GM18951 (cell line): ENCODE data around the gene PLEKHA5.

ENCODE experiments used
- POLR2A ChIP-seq: IDR thresholded peaks from 4 replicates; pipeline ENCODE4 v1.6.1; 2011; ENCODE audit warnings: mild to moderate bottlenecking; ENCODE audit not compliant: insufficient read length, insufficient read depth; ENCODE audit errors: extremely low read depth
- in situ Hi-C: fragments of 300-500 bp; cut with MboI; formaldehyde crosslinking; loops from one replicate; pipeline ENCODE4 v1.12.0; 2022; ENCODE audit warnings: low sequenced_read_pairs, mixed read lengths, inconsistent platforms; ENCODE audit not compliant: unreplicated experiment

The PLEKHA5 gene

GRCh38 chr12:19239616-19240234 lies 110.2 kb downstream of the PLEKHA5 start:
- in situ Hi-C loops, result no loop called here
- no peak for TF ChIP-seq POLR2A

- no peak for TF ChIP-seq POLR2A
- in situ Hi-C loops, result no loop called here
Measured at GRCh38 chr12:19242581-19242980, 113.0 kb downstream of the PLEKHA5 start.

- no peak for TF ChIP-seq POLR2A
- in situ Hi-C loops, result no loop called here
Measured at GRCh38 chr12:19243551-19243950, 114.0 kb downstream of the PLEKHA5 start.

GRCh38 chr12:19244312-19244711 lies 114.8 kb downstream of the PLEKHA5 start:
- in situ Hi-C loops, result no loop called here
- TF ChIP-seq POLR2A, result no peak

GRCh38 chr12:19245106-19245505 lies 115.6 kb downstream of the PLEKHA5 start:
- TF ChIP-seq POLR2A, result no peak
- in situ Hi-C loops, result no loop called here

GRCh38 chr12:19245666-19246065 lies 116.1 kb downstream of the PLEKHA5 start:
- in situ Hi-C loops, result no loop called here
- TF ChIP-seq POLR2A, result no peak

GRCh38 chr12:19246933-19247332 lies 117.4 kb downstream of the PLEKHA5 start:
- no peak for TF ChIP-seq POLR2A
- in situ Hi-C loops, result no loop called here

GRCh38 chr12:19248929-19249602 lies 119.5 kb downstream of the PLEKHA5 start:
- in situ Hi-C loops, result no loop called here
- no peak for TF ChIP-seq POLR2A

- TF ChIP-seq POLR2A, result no peak
- in situ Hi-C loops, result no loop called here
Measured at GRCh38 chr12:19251481-19252132, 122.1 kb downstream of the PLEKHA5 start.

- in situ Hi-C loops, result no loop called here
Measured at GRCh38 chr12:19260135-19260534, 130.6 kb downstream of the PLEKHA5 start.

GRCh38 chr12:19261773-19262172 lies 132.2 kb downstream of the PLEKHA5 start:
- no peak for TF ChIP-seq POLR2A
- in situ Hi-C loops, result no loop called here

More at GRCh38 chr12:19260135-19260534, 130.6 kb downstream of the PLEKHA5 start:
- TF ChIP-seq POLR2A, result no peak

- in situ Hi-C loops, result no loop called here
- TF ChIP-seq POLR2A, result no peak
Measured at GRCh38 chr12:19263672-19264071, 134.1 kb downstream of the PLEKHA5 start.

- TF ChIP-seq POLR2A, result no peak
Measured at GRCh38 chr12:19273482-19274330, 144.2 kb downstream of the PLEKHA5 start.

More at GRCh38 chr12:19273482-19274330, 144.2 kb downstream of the PLEKHA5 start:
- in situ Hi-C loops, result no loop called here
